PC-9 (cell line): ENCODE results near the gene OGDH.

Source experiments
- EZH2 ChIP-seq: fragments of 200-600 bp; sonication (generic); IDR thresholded peaks from 2 replicates; pipeline ENCODE4 v1.8.0; 2017; ENCODE audit warnings: antibody characterized with exemption, low read depth
- TF ChIP-seq, protein P1 (sequence below): fragments of 200-600 bp; sonication (generic); conservative IDR thresholded peaks from 2 replicates; pipeline ENCODE4 v1.6.1; 2017; ENCODE audit warnings: mixed run types, antibody characterized with exemption, mild to moderate bottlenecking, moderate library complexity

DNA sequence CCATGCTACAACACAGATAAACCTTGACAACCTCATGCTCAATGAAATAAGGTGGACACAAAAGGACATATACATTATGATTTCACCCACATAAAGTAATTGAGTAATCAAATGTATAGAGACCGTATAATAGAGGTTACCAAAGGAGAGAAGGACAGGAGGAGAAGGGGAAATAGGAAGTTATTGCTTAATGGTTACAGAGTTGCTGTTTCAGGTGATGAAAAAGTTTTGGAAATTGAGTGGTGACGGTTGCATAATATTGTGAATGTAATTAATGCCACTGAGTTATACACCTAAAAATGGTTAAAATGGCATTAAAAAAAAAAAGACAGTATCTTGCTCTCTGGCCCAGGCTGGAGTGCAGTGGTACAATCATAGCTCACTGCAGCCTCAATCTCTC is 1.5 kb upstream of the OGDH start:
- TF ChIP-seq, protein P1, sequence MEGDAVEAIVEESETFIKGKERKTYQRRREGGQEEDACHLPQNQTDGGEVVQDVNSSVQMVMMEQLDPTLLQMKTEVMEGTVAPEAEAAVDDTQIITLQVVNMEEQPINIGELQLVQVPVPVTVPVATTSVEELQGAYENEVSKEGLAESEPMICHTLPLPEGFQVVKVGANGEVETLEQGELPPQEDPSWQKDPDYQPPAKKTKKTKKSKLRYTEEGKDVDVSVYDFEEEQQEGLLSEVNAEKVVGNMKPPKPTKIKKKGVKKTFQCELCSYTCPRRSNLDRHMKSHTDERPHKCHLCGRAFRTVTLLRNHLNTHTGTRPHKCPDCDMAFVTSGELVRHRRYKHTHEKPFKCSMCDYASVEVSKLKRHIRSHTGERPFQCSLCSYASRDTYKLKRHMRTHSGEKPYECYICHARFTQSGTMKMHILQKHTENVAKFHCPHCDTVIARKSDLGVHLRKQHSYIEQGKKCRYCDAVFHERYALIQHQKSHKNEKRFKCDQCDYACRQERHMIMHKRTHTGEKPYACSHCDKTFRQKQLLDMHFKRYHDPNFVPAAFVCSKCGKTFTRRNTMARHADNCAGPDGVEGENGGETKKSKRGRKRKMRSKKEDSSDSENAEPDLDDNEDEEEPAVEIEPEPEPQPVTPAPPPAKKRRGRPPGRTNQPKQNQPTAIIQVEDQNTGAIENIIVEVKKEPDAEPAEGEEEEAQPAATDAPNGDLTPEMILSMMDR = no peak
- no peak for TF ChIP-seq EZH2
